ENCODE results near the gene KDM7A.

Gene KDM7A

GRCh38 chr7:140081774-140082425 lies 94.9 kb downstream of the KDM7A start:
- DNase-seq = no peak

DNA sequence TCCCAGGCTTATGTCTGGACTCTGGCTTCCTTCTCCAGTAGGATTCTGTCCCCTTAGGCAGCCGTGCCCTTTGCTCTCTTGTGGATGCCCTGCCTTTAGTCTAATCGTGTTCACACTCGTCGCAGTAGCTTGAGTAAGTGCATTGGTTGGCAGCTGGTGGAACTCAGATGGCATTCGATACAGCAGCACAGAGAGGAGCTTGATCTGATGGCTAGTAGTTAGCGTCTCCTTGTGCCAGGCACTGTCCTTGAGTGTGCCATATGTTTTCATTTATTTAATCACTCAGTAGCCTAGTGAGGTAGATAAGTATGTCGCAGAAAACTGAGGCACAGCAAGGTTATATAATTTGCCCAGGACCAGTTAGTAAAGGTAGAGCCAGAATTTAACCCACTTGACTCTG lies 95.9 kb downstream of the KDM7A start:
- no peak for DNase-seq

GRCh38 chr7:140079121-140079536 lies 97.7 kb downstream of the KDM7A start:
- no peak for DNase-seq

DNA sequence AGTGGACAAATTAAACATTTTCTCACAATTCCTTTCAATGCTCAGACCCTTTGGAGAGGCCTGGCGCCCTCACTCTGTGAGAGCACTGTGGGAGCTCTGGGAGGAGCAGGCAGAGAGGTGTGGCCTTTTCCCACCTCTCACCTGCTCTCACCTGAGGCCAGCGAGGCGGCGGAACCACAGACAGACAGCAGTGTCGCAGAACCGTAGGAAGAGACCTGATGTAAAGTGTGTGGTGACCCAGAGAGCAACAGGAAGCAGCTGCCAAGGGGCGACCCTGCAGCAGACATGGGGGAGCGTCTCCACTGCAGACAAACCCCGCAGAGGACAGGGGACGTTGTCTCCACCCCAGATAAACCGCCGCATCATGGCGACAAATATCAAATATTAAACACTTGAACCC lies 98.4 kb downstream of the KDM7A start:
- DNase-seq = no peak

DNA sequence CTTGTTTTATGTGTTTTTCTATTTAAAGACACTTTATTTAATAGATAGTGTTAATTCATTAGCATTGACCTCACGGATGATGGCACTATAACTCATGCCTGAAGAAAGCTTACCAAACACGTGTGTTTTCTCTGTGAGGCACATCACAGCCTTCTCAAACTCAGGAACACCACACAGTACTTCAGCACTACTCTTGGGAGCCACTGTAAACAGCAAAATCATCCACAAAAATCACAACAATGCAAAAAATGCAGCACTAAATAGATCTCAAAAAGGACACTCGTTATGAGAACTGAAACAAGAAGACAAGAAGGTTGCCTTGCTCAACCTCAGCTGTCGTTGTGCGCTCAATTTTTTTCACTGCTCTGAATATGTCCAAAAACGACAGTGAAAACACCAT lies 102.0 kb downstream of the KDM7A start:
- no peak for DNase-seq

- DNase-seq = no peak
Measured at GRCh38 chr7:140070546-140070945, 106.2 kb downstream of the KDM7A start.

DNA sequence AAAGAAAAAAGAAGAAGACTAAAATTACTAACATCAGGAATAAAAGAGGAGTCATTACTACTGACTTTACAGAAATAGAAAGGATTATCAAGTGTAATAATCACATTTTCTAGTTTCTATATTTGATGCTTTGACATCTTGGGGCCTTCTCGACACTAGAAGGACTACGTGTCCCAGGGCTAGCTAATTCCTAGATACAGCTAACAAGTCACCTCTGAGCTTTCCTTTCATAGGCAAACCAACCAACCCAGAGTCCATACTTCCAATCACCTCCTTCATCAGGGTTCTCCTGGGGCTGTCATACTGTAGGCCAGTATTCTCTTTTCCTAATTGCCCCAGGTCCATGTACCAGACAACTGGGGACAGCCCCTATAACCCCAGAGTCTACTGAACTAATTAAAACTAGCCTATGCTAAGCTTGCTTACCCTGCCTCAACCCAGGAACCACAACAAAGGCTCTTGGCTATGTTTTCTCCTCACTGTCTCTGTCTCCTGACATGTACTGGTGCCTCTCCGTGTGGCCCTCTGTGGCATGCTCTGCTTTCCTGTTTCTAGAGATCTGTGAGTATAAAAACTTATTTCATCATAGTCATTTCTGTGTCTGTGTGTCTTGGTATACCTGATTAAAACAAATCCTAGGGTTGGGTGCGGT lies 107.4 kb downstream of the KDM7A start:
- no peak for DNase-seq

DNA sequence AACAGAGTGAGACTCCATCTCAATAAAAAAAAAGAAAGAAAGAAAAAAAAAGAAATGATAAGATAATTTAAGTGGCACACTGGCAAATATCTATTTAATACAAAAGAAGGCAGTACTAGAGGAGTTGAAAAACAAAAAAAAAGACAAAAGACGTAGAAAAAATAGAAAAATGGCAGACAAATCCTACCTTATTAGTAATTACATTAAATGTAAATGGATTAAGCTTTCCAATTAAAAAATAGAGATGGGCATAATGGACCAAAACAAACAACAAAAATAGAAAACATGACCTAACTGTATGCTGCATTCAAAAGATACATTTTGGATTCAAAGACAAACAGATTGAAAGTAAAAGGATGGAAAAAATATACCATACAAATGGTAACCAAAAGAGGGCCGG lies 108.8 kb downstream of the KDM7A start:
- DNase-seq = no peak

DNA sequence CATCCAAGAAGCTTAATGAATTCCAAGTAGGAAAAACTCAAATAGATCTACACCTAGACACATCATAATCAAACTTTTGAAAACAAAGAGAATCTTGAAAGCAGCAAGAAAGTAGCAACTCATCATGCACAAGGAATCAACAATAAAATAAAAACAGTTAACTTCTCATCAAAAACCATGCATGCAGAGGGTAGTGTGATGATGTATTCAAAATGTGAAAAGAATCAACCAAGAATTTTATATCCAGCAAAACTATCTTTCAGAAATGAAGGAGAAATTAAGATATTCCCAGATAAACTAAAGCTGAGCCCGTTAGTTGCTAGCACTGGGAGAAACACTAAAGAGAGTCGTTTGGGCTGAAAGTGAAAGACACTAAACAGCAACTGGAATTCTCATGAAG lies 109.7 kb downstream of the KDM7A start:
- DNase-seq = no peak

- peak; percentile 73 for DNase-seq
Measured at GRCh38 chr7:140062528-140063299, 114.1 kb downstream of the KDM7A start, which contains the start of gene PARP12. Gene PARP12 (minus strand): TSS chr7:140062951. CDS start chr7:140062847, 104 bp downstream.

- peak; percentile 35 for DNase-seq
Measured at GRCh38 chr7:140062118-140062527, 114.7 kb downstream of the KDM7A start.

DNA sequence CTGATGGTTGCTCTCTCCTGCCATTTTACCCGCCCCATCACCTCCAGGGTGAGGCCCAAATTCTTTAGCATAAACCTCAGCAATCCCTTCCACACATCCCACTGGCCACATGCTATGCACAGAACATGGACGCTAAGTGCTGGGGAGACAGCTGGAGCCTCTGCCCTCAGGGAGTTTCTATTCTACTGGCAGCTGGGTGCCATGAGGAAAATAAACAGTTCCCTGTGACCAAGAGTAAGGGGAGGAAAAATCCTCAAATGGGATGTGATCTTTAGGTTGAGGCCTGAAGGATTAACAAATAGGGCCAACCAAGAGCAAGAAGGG lies 115.2 kb downstream of the KDM7A start:
- DNase-seq = no peak

DNA sequence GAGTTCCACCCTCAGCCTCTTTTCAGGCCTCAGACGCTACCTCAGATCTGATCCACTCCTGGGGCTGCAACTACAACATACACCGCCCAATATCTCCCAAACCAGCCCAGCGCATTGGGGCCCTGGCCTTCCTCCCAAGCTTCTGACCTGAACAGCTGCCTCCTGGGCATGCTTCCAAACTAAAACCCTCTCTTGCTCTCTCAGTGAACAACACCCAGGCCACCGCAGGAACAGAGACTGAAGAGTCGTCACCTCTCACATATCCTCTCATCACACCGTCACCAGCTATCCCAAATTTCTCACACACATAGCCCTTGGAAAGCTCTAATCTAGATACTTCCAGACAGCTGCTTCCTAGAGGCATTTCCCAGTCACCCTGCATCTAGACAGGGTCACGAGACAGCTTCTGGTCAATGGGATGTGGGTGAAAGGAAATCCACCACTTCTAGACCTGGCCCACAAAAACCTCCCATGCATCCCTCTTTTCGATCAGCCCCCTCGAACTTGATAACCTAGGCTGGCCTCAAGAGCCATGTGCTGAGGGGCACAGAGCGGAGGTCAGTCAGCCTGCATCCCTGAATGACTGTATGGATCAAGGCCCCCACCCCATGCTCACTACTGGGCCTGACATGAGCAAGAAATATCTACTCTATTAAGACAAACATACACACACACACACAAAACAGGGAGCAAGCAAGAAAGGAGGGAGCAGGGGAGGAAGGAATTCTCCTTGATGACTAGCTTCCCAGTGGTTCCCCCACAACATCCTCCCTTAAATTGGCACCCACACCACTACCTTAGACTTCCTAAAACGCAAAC lies 115.8 kb downstream of the KDM7A start:
- DNase-seq = no peak

DNA sequence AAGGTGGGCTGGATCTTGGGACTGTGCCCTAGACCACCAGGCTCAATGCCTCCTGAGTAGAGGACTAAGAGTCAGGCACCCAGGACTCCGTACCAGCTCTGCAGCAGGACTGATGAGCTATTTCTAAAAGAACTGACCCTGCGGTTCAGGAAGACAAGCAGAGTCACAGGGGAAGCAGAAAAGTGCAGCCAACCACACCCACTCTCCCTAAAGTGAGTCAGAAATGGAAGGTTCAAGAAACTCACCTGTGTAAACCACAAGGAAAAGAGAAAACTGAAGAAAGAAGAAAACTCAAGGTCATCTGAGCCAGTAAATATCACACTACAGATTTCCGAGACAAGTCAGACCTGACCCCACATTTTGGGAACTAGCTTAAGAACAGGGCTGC lies 116.5 kb downstream of the KDM7A start:
- DNase-seq = no peak

- peak; percentile 31 for DNase-seq
Measured at GRCh38 chr7:140059273-140060242, 117.2 kb downstream of the KDM7A start.

DNA sequence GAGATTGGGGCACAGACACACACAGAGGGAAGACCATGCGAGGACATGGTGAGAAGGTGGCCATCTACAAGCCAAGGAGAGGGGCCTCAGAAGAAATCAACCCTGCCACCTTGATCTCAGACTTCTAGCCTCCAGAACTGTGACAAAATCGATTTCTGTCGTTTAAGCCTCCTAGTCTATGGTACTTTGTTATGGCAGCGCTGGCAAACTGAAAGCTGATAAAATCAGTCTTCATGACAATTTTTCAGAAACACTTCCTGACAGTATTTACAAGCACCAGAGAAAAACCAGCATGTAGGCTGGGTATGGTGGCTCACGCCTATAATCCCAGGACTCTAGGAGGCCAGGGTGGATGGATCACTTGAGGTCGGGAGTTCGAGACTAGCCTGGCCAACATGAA lies 118.3 kb downstream of the KDM7A start:
- DNase-seq = no peak

DNA sequence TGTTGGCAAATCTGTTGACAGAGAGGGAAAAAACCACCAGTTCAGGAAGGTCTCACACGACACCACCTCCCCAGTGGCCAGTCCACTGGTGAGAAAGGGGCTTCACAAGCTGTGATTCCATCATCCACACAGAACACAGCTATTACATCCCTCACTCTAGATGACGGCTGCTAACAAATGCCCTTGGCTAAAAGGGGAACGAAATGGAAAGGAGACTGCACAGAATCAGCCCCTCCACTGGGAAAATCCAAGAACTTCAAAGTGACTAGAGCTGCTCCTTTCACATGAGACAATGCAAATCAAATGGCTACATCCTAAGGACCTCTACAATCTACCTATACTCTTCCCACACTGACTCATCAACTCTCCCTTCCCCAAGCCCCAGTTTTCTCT lies 119.6 kb downstream of the KDM7A start:
- no peak for DNase-seq

GRCh38 chr7:140056431-140057142 lies 120.2 kb downstream of the KDM7A start:
- DNase-seq = no peak

DNA sequence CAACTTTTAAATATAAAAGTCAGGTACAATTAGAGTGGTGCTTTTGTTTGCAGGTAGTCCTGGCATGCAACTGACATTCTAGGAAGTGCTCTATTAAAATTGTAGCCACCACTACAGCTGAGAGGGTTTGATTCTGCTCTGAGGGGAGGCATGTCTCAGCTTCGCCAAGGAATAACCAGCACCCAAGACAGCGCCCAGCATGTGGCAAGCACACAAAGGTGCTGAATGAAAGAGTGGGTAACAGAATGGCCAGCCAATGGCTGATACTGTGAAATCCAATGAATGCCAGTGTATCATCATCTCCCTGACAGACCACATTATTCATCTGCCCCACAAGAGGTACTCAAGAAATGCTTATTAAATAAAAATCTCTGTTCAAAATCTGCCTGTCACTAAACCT lies 121.0 kb downstream of the KDM7A start:
- DNase-seq = no peak

GRCh38 chr7:140054751-140055150 lies 122.0 kb downstream of the KDM7A start:
- DNase-seq = no peak

- DNase-seq = no peak
Measured at GRCh38 chr7:140053812-140054539, 122.8 kb downstream of the KDM7A start.
